Kidney capillary endothelial cell (primary cell): ENCODE data around the gene ZNF606.
"Not testable (repeated sequence)": the region's sequence is repeated elsewhere in the genome, so short reads cannot be mapped to it uniquely, and the experiment has no call there.

Experiments used
- DNase-seq: peaks from one replicate; pipeline ENCODE4 v3.0.0-alpha.2; 2018; ENCODE audit warnings: low spot score

Gene ZNF606

GRCh38 chr19:58009666-58010301 is 7.2 kb upstream of the ZNF606 start:
- peak; percentile 57 for DNase-seq

GRCh38 chr19:58009301-58009665 is 6.7 kb upstream of the ZNF606 start:
- DNase-seq: peak; percentile 3

- DNase-seq: not testable (repeated sequence)
Measured at GRCh38 chr19:58008877-58009276, 6.3 kb upstream of the ZNF606 start.

- no peak for DNase-seq
Measured at GRCh38 chr19:58007285-58007684, 4.7 kb upstream of the ZNF606 start.

- peak; percentile 13 for DNase-seq
Measured at GRCh38 chr19:58003174-58003828, 681 bp upstream of the ZNF606 start.

GRCh38 chr19:58001895-58002369 is 688 bp downstream of the ZNF606 start:
- DNase-seq: peak; percentile 8

- no peak for DNase-seq
Measured at GRCh38 chr19:58000677-58001076, 1.9 kb downstream of the ZNF606 start.

GRCh38 chr19:57992841-57993240 is 9.8 kb downstream of the ZNF606 start:
- no peak for DNase-seq

- DNase-seq: no peak
Measured at GRCh38 chr19:57978586-57979289, 23.9 kb downstream of the ZNF606 start.

- no peak for DNase-seq
Measured at GRCh38 chr19:57974434-57974833, 28.2 kb downstream of the ZNF606 start, which contains the start of gene C19orf18. Gene C19orf18 (minus strand): TSS chr19:57974534. CDS start chr19:57974432, 102 bp downstream.

GRCh38 chr19:57964761-57965160 is 37.9 kb downstream of the ZNF606 start:
- no peak for DNase-seq

GRCh38 chr19:57961785-57962184 is 40.8 kb downstream of the ZNF606 start:
- DNase-seq: no peak

- DNase-seq: no peak
Measured at GRCh38 chr19:57954996-57955395, 47.6 kb downstream of the ZNF606 start.

- no peak for DNase-seq
Measured at GRCh38 chr19:57949702-57950101, 52.9 kb downstream of the ZNF606 start.

- no peak for DNase-seq
Measured at GRCh38 chr19:57949296-57949695, 53.3 kb downstream of the ZNF606 start.

GRCh38 chr19:57947419-57948134 is 55.0 kb downstream of the ZNF606 start, which contains the start of gene ZNF256:
Gene ZNF256 (minus strand): TSS chr19:57947706. CDS start chr19:57947474, 232 bp downstream.
- DNase-seq: peak; percentile 85

GRCh38 chr19:57947088-57947418 is 55.6 kb downstream of the ZNF606 start:
- no peak for DNase-seq

GRCh38 chr19:57946316-57946715 is 56.3 kb downstream of the ZNF606 start:
- DNase-seq: no peak

- no peak for DNase-seq
Measured at GRCh38 chr19:57941593-57941992, 61.0 kb downstream of the ZNF606 start.

- no peak for DNase-seq
Measured at GRCh38 chr19:57935731-57936130, 66.9 kb downstream of the ZNF606 start.

- peak; percentile 40 for DNase-seq
Measured at GRCh38 chr19:57934820-57935665, 67.6 kb downstream of the ZNF606 start, which contains the start of gene ZNF418. Gene ZNF418 (minus strand): TSS chr19:57935402. CDS start chr19:57933822, 1,580 bp downstream.
